HEK293T (cell line): ENCODE results near the gene C22orf15.

Source experiments
- CTCF ChIA-PET: fragments of 350-600 bp; formaldehyde crosslinking; extraction: SDS; loops from one replicate; lab custom pipeline; 2021; ENCODE audit warnings: antibody characterized with exemption, inconsistent platforms; lab: Yijun Ruan, JAX
- POLR2A ChIA-PET: fragments of 350-600 bp; formaldehyde crosslinking; extraction: SDS; loops from one replicate; lab custom pipeline; 2020; ENCODE audit warnings: antibody characterized with exemption, inconsistent platforms; lab: Yijun Ruan, JAX
- DNase-seq: peaks from one replicate; pipeline ENCODE4 v3.0.0; 2012; ENCODE audit warnings: mixed read lengths; ENCODE audit errors: extremely low spot score
- ARNT ChIP-seq: fragments of 450-650 bp; IDR thresholded peaks from 2 replicates; pipeline ENCODE4 v1.6.1; 2017; ENCODE audit warnings: mild to moderate bottlenecking
- BHLHE40 ChIP-seq: fragments of 450-650 bp; IDR thresholded peaks from 2 replicates; pipeline ENCODE4 v1.6.1; 2016; ENCODE audit warnings: mild to moderate bottlenecking, moderate library complexity, borderline replicate concordance
- CTBP1 ChIP-seq: fragments of 450-650 bp; IDR thresholded peaks from 2 replicates; pipeline ENCODE4 v1.6.1; 2016; ENCODE audit warnings: borderline replicate concordance
- ELF4 ChIP-seq: fragments of 450-650 bp; IDR thresholded peaks from 2 replicates; pipeline ENCODE4 v1.6.1; 2017; ENCODE audit warnings: antibody characterized with exemption
- FOXA1 ChIP-seq: fragments of 450-650 bp; IDR thresholded peaks from 2 replicates; pipeline ENCODE4 v1.6.1; 2016; ENCODE audit warnings: mild to moderate bottlenecking
- FOXK2 ChIP-seq: fragments of 450-650 bp; IDR thresholded peaks from 2 replicates; pipeline ENCODE4 v1.6.1; 2016; ENCODE audit warnings: mild to moderate bottlenecking
- FOXM1 ChIP-seq: fragments of 450-650 bp; IDR thresholded peaks from 2 replicates; pipeline ENCODE4 v1.6.1; 2017; ENCODE audit warnings: mild to moderate bottlenecking, borderline replicate concordance
- HDGF ChIP-seq: fragments of 450-650 bp; IDR thresholded peaks from 2 replicates; pipeline ENCODE4 v1.6.1; 2017; ENCODE audit warnings: antibody characterized with exemption, borderline replicate concordance
- L3MBTL2 ChIP-seq: fragments of 450-650 bp; conservative IDR thresholded peaks from 2 replicates; pipeline ENCODE4 v1.6.1; 2016; ENCODE audit warnings: mild to moderate bottlenecking
- LEF1 ChIP-seq: fragments of 450-650 bp; IDR thresholded peaks from 2 replicates; pipeline ENCODE4 v1.6.1; 2017; ENCODE audit warnings: mild to moderate bottlenecking, borderline replicate concordance
- NFRKB ChIP-seq: fragments of 450-650 bp; IDR thresholded peaks from 2 replicates; pipeline ENCODE4 v1.6.1; 2016; ENCODE audit warnings: mild to moderate bottlenecking, moderate library complexity
- SP1 ChIP-seq: fragments of 450-650 bp; IDR thresholded peaks from 2 replicates; pipeline ENCODE4 v1.6.1; 2017
- SUZ12 ChIP-seq: fragments of 450-650 bp; IDR thresholded peaks from 2 replicates; pipeline ENCODE4 v1.6.1; 2016; ENCODE audit warnings: mild to moderate bottlenecking
- TARDBP ChIP-seq: fragments of 450-650 bp; IDR thresholded peaks from 2 replicates; pipeline ENCODE4 v1.6.1; 2016
- ZNF384 ChIP-seq: fragments of 450-650 bp; IDR thresholded peaks from 2 replicates; pipeline ENCODE4 v1.6.1; 2016
- TF ChIP-seq, protein P1 (sequence below): fragments of 450-650 bp; IDR thresholded peaks from 2 replicates; pipeline ENCODE4 v1.6.1; 2016

Gene C22orf15

DNA sequence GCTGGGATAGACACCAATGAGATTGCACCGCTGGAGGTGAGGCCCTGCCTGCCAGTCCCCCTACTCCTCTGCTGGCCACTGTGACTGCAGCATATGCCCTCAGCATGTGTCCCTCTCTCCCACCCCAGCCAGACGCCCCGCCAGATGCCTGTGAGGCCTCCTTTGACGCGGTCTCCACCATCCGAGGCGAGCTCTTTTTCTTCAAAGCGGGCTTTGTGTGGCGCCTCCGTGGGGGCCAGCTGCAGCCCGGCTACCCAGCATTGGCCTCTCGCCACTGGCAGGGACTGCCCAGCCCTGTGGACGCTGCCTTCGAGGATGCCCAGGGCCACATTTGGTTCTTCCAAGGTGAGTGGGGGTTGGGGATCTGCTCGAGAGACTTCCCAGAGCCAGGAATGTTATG is 18.3 kb downstream of the C22orf15 start:
- ChIA-PET CTCF (interaction anchor here (1.1 kb wide), 1 partner anchor 69 kb away, joined by 3 read pairs; no protein-coding TSS in a partner anchor), POLR2A (interaction anchor here (1.0 kb wide), 1 partner anchor 64 kb away, joined by 3 read pairs; no protein-coding TSS in a partner anchor)
- no peak for DNase-seq
- TF ChIP-seq ARNT: no peak
- no peak for TF ChIP-seq FOXK2
- TF ChIP-seq ELF4: no peak
- TF ChIP-seq LEF1: no peak
- TF ChIP-seq CTBP1: no peak
- TF ChIP-seq FOXA1: no peak
- TF ChIP-seq BHLHE40: no peak

DNA sequence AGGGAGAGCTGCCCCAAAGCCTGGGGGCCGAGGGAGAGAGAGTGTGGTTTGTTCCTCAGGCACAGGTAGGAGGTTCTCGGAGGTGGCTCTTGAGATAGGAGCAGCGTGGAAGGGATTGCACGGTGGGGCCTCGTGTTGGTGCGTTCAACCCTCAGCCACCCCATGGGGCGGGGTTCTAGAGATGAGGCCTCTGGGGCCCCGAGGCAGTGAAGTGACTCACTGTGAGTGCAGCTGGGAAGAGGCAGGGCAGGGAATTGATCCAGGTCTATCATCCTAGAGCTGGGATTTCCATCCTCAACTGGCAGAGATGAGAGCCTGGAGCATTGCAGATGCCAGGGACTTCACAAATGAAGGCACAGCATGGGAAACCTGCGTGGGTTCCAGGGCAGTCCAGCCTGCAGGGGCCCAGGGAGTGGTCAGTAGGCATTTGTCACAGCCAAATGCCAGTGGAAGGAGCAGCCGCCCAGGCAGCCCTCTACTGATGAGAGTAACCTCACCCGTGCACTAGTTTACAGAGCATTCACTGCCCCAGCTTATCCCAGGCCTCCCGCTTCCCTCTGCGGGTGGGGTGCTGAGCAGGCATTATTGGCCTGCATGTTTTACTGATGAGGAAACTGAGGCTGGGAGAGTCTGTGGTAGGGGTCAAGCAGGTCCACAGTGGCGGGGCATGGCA is 18.9 kb downstream of the C22orf15 start:
- POLR2A ChIA-PET: interaction anchor here (0.9 kb wide), 1 partner anchor 76 kb away, joined by 3 read pairs; the partner anchor contains the start of gene SLC2A11
- CTCF ChIA-PET: interaction anchor here (1.1 kb wide), 1 partner anchor 68 kb away, joined by 3 read pairs; no protein-coding TSS in a partner anchor
- no peak for DNase-seq
- TF ChIP-seq NFRKB: no peak
- no peak for TF ChIP-seq ZNF384
- TF ChIP-seq, protein P1, sequence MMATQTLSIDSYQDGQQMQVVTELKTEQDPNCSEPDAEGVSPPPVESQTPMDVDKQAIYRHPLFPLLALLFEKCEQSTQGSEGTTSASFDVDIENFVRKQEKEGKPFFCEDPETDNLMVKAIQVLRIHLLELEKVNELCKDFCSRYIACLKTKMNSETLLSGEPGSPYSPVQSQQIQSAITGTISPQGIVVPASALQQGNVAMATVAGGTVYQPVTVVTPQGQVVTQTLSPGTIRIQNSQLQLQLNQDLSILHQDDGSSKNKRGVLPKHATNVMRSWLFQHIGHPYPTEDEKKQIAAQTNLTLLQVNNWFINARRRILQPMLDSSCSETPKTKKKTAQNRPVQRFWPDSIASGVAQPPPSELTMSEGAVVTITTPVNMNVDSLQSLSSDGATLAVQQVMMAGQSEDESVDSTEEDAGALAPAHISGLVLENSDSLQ: no peak
- no peak for TF ChIP-seq HDGF
- TF ChIP-seq ARNT: no peak
- TF ChIP-seq LEF1: no peak
- no peak for TF ChIP-seq FOXM1
- TF ChIP-seq SP1: no peak
- TF ChIP-seq TARDBP: no peak
- TF ChIP-seq SUZ12: no peak
- no peak for TF ChIP-seq FOXK2
- no peak for TF ChIP-seq ELF4
- no peak for TF ChIP-seq L3MBTL2
- TF ChIP-seq FOXA1: no peak
- TF ChIP-seq CTBP1: no peak
- no peak for TF ChIP-seq BHLHE40

DNA sequence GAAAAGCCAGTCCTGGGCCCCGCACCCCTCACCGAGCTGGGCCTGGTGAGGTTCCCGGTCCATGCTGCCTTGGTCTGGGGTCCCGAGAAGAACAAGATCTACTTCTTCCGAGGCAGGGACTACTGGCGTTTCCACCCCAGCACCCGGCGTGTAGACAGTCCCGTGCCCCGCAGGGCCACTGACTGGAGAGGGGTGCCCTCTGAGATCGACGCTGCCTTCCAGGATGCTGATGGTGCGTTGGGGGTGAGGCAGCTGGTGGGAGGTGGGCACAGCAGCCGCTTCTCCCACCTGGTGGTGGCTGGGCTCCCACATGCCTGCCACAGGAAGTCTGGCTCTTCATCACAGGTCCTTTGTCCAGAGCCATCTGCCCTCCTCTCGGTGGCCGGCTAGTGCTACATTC is 19.5 kb downstream of the C22orf15 start:
- ChIA-PET CTCF (no interaction called here), POLR2A (interaction anchor here (0.9 kb wide), 1 partner anchor 76 kb away, joined by 3 read pairs; the partner anchor contains the start of gene SLC2A11)
- TF ChIP-seq FOXM1: no peak
- no peak for TF ChIP-seq NFRKB
- TF ChIP-seq BHLHE40: no peak
- TF ChIP-seq SUZ12: no peak
- TF ChIP-seq SP1: no peak
- no peak for TF ChIP-seq TARDBP
- TF ChIP-seq CTBP1: no peak
- TF ChIP-seq HDGF: no peak
- TF ChIP-seq FOXK2: no peak
- TF ChIP-seq ARNT: no peak
- TF ChIP-seq ELF4: no peak
- no peak for TF ChIP-seq L3MBTL2
- TF ChIP-seq ZNF384: no peak
- TF ChIP-seq FOXA1: no peak
- TF ChIP-seq LEF1: no peak
- TF ChIP-seq, protein P1: no peak
- DNase-seq: no peak

DNA sequence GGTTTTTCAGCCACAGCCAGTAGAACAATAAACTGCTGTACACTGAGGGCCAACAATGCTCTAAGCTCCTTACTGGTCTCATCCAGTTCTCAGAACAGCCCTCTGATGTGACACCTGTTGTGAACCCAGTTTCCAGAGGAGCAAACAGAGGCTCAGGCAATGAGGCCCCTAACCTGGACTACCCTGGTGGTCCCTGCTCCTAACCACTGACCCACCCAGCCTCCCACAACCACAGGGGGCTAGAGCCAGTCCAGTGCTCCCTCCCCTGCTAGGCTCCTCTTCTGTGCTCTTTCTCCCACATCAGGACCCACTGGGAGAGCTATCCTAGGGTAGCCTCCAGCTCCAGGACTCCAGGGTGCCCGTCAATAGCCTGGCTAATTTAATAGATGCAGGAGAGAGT is 19.9 kb downstream of the C22orf15 start:
- ChIA-PET POLR2A (no interaction called here), CTCF (no interaction called here)
- no peak for TF ChIP-seq SP1
- TF ChIP-seq, protein P1: no peak
- no peak for TF ChIP-seq ZNF384
- TF ChIP-seq ELF4: no peak
- TF ChIP-seq HDGF: no peak
- TF ChIP-seq CTBP1: no peak
- no peak for TF ChIP-seq TARDBP
- no peak for TF ChIP-seq SUZ12
- no peak for TF ChIP-seq NFRKB
- TF ChIP-seq BHLHE40: no peak
- TF ChIP-seq LEF1: no peak
- no peak for TF ChIP-seq ARNT
- TF ChIP-seq FOXA1: no peak
- TF ChIP-seq FOXK2: no peak
- TF ChIP-seq FOXM1: no peak
- no peak for TF ChIP-seq L3MBTL2
- no peak for DNase-seq

DNA sequence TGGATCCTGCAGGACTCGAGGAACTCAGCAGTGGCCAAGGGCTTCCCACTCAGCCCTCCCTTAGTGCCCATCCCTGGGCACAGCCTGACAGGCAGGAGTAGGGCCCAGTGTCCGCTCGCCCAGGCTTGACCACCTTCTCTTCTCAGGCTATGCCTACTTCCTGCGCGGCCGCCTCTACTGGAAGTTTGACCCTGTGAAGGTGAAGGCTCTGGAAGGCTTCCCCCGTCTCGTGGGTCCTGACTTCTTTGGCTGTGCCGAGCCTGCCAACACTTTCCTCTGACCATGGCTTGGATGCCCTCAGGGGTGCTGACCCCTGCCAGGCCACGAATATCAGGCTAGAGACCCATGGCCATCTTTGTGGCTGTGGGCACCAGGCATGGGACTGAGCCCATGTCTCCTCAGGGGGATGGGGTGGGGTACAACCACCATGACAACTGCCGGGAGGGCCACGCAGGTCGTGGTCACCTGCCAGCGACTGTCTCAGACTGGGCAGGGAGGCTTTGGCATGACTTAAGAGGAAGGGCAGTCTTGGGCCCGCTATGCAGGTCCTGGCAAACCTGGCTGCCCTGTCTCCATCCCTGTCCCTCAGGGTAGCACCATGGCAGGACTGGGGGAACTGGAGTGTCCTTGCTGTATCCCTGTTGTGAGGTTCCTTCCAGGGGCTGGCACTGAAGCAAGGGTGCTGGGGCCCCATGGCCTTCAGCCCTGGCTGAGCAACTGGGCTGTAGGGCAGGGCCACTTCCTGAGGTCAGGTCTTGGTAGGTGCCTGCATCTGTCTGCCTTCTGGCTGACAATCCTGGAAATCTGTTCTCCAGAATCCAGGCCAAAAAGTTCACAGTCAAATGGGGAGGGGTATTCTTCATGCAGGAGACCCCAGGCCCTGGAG is 20.7 kb downstream of the C22orf15 start:
- TF ChIP-seq HDGF (no peak), BHLHE40 (no peak)
- POLR2A ChIA-PET: interaction anchor here (4.2 kb wide), 1 partner anchor 8 kb away, joined by 23 read pairs; no protein-coding TSS in a partner anchor
- DNase-seq: no peak
- CTCF ChIA-PET: no interaction called here
